Measurements from ENCODE around the gene IVD.
A peak's percentile ranks its signal among the peaks of the same experiment; 100 is the strongest.

The IVD gene

DNA sequence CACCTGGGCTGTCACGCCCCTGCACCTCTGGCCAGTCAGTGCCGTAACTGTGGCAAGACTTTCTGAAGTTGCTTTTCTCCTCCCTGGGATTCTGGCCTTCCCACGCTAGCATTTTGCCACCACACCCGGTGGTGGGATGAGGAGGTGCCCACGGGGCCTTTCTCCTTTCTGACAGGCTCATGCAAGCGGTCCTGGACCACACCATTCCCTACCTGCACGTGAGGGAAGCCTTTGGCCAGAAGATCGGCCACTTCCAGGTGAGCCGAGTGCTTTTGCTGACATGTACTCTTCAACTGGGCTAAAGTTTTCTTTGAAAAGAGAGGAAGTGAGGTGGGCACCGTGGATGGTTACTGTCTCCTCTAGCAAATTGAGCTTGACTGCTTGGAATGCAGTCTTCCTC is 9.6 kb downstream of the IVD start:
- DNase-seq (ENCODE audit: low spot score), result no peak

DNA sequence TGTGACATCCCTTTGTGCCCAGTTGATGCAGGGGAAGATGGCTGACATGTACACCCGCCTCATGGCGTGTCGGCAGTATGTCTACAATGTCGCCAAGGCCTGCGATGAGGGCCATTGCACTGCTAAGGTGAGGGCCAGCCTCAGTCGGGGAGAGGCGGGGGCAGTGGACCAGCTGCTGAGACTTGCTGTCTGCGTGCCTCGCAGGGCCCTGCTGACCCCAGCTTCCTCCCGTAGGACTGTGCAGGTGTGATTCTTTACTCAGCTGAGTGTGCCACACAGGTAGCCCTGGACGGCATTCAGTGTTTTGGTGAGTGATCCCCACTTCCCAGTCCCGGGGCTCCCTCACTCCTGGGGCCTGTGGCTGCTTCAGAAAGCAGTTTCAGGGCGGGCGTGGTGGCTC is 10.5 kb downstream of the IVD start:
- no peak for DNase-seq (ENCODE audit: low spot score)

DNA sequence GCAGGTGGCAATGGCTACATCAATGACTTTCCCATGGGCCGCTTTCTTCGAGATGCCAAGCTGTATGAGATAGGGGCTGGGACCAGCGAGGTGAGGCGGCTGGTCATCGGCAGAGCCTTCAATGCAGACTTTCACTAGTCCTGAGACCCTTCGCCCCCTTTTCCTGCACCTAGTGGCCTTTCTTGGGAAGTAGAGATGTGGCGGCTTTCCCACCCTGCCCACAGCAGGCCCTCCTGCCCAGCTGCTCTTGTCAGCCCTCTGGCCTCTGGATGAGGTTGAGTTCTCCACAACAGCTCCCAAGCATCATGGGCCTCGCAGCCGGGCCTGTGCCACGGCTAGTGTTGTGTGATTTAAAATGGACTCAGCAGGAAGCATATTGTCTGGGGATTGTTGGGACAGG is 12.5 kb downstream of the IVD start:
- no peak for DNase-seq (ENCODE audit: low spot score)

DNA sequence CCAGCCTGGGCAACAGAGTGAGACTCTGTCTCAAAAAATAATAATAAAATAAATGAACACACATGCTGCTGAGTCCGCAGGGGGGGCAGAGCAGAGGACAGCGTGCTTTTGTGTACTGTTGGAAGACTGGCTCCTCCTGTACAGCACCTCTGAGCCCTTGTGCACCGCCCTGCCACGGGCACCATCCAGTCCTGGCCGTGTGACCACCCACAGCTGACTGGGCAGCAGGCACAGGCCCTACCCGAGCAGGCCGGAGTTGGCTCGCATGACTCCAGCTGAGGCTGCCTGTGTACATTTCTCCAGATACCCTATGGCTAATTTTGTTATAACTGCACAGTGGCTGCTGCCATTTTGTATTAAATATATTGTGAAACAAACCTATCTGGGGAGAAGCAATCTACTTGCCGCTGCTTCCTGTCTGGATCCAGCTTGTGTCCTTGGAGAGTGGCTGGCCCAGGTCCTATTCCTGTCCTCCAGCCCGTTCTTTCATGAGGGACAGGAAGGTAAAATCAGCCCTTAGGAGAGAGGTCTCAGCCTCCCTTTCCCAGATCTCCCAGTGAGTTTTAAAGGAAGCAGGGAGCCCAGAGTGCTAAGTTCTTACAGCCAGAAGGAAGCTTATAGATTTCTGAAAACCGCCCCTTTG is 14.6 kb downstream of the IVD start:
- DNase-seq (ENCODE audit: low spot score), result no peak

DNA sequence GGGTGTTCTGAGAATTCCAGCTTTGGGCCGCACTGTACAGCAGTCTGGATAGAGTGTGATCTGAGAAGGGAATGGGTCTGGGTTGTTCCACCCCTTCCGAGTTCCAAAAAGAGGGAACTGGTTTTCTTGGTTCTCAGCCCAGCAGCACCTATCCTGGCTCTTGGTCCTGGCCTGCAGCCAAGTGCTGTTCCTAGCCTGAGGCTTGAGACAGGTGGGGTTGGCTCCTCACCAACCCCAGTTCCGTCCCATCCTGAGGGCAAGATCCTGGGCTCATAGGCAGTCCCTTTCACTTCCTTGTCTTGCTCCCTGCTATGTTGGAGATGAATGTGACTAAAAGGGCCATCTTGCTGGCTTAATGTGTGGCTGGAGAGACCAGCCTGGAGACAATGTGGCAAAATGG is 15.2 kb downstream of the IVD start:
- DNase-seq (ENCODE audit: low spot score), result no peak

DNA sequence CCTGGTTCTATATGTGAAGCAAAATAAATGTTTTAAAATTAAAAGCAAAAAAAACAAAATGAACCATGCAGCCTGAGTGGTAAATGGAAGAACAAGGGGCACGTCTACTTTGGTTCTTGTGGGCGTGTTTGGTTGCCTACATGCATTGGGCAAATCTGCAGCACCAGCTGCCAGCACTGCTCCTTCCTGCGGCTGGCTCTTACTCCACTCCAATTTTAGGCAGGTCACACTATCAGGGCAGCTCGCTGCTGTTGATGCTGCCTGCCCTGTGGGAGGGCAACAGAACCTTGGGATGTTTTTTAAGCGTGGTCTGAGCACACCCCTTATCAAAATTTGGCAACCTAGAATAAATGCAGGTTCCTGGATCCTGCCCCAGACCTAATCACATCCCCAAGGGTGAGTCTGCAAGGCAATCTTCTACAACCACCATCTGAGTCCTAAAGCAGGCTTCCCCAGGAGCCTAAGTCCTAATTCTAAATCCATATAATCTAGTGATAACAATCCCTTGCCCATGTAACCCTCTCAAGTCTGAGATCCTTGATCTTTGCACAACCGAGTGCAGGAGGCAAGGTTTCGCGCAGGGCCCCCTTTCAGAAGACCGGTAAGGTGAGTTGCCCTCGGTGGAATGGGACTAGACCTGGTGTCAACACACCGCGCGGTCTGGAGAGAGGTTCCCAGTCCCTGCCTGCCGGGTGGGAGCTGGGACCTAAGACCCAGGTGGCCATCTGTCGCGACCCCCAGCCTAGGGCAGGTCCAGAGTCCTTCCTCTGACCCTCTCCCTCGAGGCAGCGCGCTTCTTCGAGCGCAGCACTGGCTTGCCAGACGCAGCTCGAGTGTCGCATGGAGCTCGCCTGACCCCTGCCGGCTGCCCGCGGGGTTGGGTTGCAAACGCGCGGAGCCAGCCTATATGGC is 15.9 kb downstream of the IVD start:
- DNase-seq (ENCODE audit: low spot score), result peak; percentile 45

DNA sequence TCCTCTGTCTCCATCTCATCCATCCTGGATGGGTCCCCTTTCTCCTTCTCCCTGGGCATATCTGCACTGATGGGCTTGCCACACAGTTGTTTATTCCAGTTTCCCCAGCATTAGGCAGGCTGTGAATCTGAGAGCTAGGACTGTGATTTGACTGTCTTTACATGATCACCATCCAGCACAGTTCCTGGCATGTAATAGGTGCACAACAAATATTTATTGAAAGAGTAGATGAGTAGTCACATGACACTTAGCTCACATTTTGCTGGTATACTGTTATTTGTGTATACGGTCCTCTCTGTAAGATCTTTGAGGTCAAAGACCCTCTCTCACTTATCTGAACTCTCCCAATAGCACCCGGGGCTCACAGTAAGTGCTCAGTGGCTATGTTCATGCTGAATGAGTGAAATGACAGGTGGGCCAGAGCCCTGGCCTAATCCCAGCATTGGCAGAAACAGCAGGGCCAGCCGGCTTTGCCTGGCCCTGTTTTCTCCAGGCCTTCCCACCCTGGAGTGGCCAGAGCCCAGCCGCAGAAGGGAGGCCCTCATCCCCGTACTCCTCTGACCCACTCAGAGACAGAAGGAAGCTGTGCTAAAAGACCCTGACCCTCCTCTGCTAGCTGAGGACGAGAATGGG is 19.0 kb downstream of the IVD start:
- DNase-seq (ENCODE audit: low spot score), result no peak

DNA sequence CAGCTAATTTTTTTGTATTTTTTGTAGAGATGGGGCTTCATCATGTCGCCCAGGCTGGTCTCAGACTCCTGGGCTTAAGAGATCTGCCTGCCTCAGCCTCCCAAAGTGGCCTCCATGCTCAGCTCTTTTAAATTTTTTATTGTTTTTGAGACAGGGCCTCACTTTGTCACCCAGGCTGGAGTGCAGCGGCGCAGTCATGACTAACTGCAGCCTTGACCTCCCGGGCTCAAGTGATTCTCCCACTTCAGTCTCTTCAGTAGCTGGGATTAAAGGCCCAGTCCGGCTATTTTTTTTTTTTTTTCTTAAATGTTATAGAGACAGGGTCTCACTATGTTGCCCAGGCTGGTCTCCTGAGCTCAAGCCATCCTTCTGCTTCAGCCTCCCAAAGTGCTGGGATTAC is 20.1 kb downstream of the IVD start:
- no peak for DNase-seq (ENCODE audit: low spot score)

DNA sequence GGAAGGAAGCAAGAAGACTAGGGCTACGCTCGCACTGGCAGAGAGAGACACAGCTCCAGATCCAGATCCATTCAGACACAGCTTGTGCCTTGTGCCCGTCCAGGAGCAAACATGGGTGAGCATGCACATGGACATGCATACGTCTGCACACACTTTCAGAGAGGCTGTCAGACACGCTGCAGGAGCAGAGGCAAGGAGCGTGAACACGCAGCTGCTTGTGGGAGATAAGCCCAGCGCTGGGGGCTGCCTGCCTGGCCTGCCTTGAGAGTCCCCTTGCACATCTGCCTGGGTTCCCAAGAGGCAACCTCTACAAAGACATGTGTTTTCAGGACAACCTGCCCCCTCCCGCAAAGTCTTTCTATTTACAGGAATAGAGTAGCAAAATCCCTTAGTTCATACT is 21.6 kb downstream of the IVD start:
- DNase-seq (ENCODE audit: low spot score), result no peak

DNA sequence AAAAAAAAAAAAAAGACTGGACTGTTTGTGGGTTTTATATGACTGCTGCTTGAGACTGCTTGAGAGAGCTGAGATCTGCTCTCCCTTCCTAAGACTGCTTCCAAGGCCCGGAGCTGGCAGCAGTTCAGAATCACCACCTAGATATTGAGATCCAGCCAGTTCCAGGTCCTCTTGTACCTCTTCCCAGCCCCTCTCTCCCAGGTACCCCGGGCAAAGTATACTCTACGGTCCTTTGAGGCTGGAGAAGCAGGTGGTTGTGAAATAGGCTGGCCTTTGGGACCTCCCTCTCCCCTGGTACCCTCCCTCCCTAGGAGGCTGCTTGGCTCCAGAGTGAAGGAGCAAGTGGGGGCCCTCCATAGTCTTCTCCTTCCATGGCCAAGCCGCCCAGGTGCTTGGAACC is 22.6 kb downstream of the IVD start:
- DNase-seq (ENCODE audit: low spot score), result no peak

DNA sequence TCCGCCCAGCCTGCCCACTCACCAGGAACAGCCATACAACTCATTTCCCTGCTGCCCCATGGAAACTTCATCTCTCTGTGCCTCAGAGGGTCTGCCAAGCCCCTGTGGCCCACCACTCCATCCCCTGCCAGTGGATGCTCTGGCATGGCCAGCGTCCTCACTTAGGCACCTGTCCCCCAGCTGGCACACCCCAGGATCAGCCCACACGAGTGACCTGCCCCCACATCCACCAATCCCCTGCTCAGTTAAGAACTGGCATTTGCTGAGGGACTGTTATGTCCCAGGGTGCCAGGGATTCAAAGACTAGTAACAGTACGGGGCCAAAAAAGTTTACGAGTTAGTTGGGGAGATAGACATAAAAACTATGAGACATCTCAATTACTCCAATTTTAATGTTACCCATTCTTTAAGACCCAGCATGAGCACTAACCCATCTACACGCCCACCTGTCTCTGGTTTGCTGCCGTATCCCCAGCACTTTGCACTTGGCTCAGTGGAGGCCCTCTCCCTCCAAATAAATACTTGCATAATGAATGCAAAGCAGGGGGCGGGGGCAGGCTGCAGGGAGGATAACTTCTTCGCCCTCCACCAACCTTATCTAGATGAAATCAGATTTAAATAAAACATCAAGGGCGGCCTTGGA is 23.6 kb downstream of the IVD start:
- no peak for DNase-seq (ENCODE audit: low spot score)

DNA sequence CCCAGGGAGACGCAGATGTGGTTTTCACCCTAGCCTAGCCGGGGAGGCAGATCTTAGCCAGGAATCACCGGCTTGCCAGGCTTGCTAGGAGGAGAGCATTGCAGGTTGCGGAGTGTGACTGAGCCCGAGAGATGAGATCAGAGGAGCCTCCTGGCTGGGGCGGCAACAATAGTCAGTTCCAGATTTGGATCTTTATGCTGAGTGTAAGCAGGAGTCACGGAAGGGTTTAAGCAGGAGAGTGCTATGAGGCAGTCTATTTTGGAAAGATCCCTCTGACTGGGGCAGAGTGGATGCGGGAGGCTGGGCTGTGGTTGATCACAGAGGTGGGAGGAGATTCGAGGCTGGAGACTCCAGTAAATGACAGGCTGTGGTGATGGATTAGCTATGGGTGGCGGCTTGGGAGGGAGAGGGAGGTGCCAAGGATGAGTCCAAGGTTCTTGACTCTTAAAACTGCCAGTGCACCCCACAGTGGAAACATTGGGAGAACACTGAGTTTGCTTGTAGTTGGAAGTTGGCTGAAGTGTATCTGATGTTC is 24.7 kb downstream of the IVD start:
- no peak for DNase-seq (ENCODE audit: low spot score)

DNA sequence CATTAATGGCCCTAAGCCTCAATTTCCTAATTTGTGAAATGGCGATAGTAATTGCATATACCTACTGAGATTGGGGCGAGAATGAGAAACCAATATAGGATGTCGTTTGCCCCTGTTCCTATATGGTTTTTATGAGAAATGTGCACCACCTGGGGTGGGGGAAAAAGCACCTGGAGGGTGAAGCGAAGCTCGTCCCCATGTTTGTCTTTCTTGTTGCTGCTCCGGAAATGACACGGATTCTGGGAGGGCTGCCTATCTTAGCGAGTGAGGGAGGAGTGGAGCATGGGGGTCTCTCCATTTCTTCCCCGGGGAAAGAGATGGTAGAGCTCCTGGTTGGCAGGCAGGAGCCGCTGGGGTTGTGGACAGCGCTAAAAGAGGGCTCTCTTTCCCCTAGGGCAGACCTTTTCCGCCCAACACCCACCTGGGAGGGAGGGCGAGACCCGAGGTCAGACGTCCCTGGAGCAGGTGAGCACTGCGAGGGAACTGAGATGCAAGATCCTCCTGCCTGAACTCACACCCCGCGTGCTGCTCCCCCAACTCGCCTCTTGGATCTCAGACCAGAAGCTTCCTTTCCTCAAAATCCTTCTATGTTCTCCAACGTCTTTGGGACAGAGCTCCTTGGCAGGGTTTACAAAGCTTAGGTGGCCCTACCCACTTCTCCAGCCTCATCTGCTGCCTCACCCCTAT is 29.6 kb downstream of the IVD start:
- no peak for DNase-seq (ENCODE audit: low spot score)

DNA sequence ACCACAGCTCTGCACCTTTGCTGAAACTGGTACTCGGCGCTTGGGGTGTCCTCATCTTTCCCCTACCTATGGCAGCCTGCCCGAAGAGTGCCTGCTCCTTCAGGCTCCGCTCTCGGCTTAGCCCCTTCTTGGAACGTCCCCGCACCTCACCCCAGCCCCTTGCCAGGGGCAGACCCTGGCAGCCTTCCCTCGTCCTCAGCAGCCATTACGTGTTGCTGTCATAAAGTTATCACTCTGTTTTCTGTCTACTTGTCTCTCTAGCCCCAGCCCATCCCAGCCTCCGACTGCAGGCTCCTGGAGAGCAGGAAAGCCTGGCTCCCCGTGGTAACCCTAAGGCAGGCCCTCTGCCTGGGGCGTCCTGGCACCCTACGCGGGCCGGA is 30.1 kb downstream of the IVD start:
- DNase-seq (ENCODE audit: low spot score), result no peak

DNA sequence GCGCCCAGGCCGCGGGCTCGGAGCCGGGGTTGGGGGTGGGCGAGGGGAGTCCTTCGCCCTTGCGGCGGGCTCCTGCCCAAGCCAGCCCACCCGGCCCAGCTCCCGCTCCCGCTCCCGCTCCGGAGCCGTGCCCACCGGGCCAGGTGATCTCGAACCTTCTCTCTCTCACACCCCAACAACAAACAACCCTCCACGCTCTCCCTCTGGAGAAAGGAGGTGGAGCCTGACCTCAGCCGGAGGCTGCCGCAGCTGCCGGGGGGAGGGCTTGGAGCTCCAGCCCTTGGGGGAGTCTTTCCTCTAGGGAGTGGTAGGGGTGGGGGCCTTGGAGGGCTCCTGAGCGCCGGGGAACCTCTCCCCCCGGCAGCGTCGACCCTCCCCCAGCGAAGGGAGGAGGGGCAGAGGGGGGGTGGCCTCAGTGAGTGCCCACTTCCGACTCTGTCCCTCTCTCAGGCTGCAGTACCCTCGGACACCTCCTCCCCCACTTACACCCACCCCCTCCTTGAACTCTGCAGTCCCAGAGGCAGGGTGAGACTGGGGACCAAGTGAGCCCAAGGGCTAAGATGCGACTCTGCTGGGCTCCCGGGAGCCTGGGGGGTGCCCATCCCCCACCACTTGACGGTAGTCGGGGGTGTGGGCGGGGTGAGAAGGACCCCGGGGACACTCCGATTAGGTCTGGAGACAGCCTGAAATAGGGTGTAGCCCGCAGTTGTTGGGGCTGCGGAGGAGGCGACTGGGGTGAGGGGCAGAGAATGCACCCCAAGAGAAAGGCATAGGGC is 30.7 kb downstream of the IVD start:
- DNase-seq (ENCODE audit: low spot score), result no peak

DNA sequence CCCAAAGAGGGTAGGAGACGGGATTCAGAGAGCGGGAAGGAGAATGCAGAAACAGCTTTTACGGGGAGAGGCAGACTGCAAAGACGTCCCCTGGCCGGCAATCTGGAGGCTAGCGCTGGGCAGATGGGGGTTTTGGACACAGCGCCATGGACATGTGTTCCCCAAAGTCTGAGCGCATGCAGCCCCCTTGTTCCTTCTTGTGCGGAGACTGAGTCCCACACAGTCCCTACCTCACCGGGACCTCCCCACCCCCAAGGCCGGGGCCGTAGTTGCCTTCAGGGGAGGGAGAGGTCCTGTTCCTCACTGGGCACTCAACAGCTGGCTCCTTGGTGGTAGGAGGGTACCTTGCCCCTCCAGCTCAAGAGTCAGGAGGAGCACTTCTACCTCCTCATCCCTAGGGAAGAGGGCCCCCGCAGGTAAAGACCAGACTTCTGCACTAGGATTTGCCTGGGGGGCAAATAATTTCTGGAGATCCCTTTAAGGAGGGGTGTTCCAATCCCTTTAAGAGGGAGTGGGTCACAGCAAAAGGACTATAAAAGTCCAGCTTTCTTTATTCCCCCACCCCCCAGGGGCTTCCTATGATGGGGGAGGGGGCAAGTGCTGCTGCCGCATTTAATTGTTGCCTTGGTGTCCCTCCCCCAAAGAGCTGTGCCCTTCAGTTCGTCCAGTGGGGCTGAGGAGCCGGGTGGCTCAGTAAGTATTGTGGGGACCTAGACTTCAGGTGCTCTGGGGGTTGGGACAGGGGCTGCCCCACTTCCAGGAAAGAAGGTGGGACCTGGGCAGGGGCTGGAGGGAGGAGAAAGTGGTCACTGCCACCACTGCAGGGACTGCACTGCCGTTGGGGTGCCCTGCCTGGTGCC is 31.5 kb downstream of the IVD start:
- no peak for DNase-seq (ENCODE audit: low spot score)

DNA sequence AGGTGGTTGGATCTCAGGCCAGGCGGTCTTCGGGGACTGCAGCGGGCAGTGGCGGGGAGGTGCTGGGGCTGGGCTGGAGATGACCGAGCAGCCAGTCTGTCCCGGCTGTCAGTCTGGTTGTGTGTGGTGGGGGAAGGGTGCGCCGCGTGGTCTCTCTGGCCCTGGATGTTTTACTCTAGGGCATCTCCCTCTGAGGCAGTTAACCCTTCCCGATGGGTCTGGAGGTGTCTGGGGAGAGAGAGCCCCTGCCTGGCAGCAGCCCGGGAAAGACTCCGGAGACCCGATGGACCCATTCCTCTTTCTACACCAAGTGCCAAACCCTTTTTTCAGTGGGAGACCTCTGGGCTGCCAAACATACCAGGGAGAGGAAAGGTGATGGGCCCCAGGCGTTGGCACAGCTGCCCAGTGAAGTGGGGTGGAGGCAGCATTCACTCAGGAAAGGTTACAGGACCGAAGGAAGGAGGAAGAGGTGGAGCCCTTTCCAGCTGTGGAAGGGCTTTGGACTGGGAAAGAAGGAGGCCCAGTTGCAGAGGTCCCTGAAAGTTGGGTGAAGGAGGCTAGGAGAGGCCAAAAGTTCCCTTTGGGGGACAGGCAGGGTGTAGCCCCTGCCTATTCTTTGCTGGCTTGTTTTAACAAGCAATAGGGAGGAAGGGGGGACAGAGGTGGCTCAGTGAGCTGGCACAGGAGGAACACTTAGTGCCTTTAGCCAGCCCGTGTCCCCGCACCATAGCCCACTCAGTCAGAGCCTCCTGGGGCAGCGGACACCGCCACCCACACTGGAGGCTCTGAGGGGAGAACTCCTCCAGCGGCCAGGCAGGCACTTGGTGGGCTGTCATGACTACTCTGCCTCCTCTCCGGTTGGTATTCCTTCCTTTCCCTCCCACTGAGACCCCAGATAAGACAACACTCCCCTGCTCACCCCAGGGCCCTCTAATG is 32.4 kb downstream of the IVD start:
- no peak for DNase-seq (ENCODE audit: low spot score)

DNA sequence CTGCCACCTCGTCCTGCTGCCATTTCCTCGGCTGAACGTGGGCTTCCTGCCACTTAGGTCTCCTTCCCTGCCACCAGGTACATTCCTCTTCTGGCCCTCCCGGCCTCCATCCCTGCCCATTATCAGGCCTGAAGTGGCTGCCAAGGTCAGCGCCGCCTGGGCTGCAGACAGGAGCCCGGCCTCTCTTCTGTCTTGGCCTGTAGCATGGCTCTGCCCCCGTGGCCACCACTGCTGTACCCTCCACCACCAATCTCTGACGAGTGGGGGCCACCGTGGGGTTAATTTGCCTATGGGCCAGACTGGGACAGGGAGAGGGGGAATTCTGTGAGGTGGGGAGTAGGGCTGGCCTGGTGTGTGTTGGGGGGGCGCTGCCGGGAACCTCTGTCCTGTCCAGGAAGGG is 33.1 kb downstream of the IVD start:
- DNase-seq (ENCODE audit: low spot score), result no peak

DNA sequence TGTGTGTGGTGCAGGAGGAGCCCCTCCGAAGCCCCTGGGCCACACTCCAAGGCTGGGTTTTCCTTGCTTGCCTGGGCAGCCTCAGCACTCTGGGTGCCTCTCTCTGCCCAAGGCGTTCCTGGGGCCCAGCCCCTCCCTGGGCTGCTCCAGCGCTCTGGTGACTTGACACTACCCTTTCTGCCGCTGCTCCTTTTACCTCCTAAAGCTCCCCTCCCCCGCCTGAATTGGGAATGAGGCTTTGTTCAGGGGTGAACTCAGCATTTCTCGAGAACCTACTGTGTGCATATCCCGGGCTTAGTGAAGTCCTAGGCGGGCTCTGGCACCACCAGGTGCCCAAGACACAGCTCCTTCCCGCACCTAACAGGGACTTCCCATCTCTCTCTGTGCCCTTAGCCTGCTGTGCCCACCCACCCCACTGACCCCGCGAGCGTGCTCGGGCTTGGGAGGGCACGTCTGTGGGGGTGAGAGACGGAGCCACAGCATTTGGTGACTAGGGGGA is 33.9 kb downstream of the IVD start:
- DNase-seq (ENCODE audit: low spot score), result no peak

Measured in COLO829 (cell line).